ENCODE measurements around the gene PASD1.
"Not testable (repeated sequence)": the region's sequence is repeated elsewhere in the genome, so short reads cannot be mapped to it uniquely, and the experiment has no call there.

The PASD1 gene

DNA sequence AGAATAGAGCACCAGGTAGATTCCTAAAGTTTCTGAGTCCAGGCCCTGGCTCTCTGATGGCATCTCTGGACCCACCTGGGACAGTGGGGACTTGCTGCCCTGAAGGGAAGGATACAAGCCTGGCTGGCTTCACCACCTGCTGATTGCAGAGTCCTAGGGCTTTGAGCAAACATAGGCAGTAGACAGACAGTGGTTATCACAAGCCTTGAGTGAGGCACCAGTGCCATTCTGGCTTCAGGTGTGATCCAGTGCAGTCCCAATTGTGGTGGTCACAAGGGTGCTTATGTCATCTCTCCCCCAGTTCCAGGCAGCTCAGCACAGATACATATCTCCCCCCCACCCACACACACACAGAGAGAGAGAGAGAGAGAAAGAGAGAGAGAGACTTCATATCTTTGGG lies 125.2 kb downstream of the PASD1 start:
- Histone ChIP-seq H3K4me1 (ENCODE audit: control insufficient read depth, insufficient read depth, low read length, poor library complexity, severe bottlenecking) (no peaks in the 10 kb centered on the region), H3K27ac (ENCODE audit: low read depth, low read length, severe bottlenecking) (no peak overlapping the region), H3K4me3 (ENCODE audit: extremely low read depth, insufficient read depth, low read length, poor library complexity, severe bottlenecking) (no peak overlapping the region), H3K9me3 (ENCODE audit: control insufficient read depth, low read length) (no peaks in the 10 kb centered on the region), H3K36me3 (ENCODE audit: control insufficient read depth, insufficient read depth, low read length) (no peaks in the 10 kb centered on the region)

GRCh38 chrX:151692825-151693224 lies 129.3 kb downstream of the PASD1 start:
- H3K4me3 ChIP-seq (ENCODE audit: extremely low read depth, insufficient read depth, low read length, poor library complexity, severe bottlenecking), result no peak overlapping the region
- no peaks in the 10 kb centered on the region for H3K9me3 ChIP-seq (ENCODE audit: control insufficient read depth, low read length)
- no peaks in the 10 kb centered on the region for H3K36me3 ChIP-seq (ENCODE audit: control insufficient read depth, insufficient read depth, low read length)
- no peak overlapping the region for H3K27ac ChIP-seq (ENCODE audit: low read depth, low read length, severe bottlenecking)
- WGBS, 2 experiments (ENCODE audit: insufficient coverage in 2 of 2), result 97 to 100% methylated on average over 3 of the region's 6 CpGs
- H3K4me1 ChIP-seq (ENCODE audit: control insufficient read depth, insufficient read depth, low read length, poor library complexity, severe bottlenecking), result no peaks in the 10 kb centered on the region

- Histone ChIP-seq H3K9me3 (ENCODE audit: control insufficient read depth, low read length) (no peaks in the 10 kb centered on the region), H3K4me1 (ENCODE audit: control insufficient read depth, insufficient read depth, low read length, poor library complexity, severe bottlenecking) (no peaks in the 10 kb centered on the region), H3K27ac (ENCODE audit: low read depth, low read length, severe bottlenecking) (no peak overlapping the region), H3K4me3 (ENCODE audit: extremely low read depth, insufficient read depth, low read length, poor library complexity, severe bottlenecking) (no peak overlapping the region), H3K36me3 (ENCODE audit: control insufficient read depth, insufficient read depth, low read length) (no peaks in the 10 kb centered on the region)
- whole genome bisulfite sequencing, 2 experiments (ENCODE audit: insufficient coverage in 2 of 2), result 93 to 100% methylated on average over 4 to 7 of the region's 12 CpGs
These were observed 130.6 kb downstream of the PASD1 start for GRCh38 chrX:151694121-151694520.

- H3K9me3 ChIP-seq (ENCODE audit: control insufficient read depth, low read length), result no peaks in the 10 kb centered on the region
These were observed 131.4 kb downstream of the PASD1 start, which contains the start of gene PRRG3 for GRCh38 chrX:151694661-151695582. Gene PRRG3 (plus strand): TSS chrX:151695458. CDS start chrX:151698815, 3,357 bp downstream.

DNA sequence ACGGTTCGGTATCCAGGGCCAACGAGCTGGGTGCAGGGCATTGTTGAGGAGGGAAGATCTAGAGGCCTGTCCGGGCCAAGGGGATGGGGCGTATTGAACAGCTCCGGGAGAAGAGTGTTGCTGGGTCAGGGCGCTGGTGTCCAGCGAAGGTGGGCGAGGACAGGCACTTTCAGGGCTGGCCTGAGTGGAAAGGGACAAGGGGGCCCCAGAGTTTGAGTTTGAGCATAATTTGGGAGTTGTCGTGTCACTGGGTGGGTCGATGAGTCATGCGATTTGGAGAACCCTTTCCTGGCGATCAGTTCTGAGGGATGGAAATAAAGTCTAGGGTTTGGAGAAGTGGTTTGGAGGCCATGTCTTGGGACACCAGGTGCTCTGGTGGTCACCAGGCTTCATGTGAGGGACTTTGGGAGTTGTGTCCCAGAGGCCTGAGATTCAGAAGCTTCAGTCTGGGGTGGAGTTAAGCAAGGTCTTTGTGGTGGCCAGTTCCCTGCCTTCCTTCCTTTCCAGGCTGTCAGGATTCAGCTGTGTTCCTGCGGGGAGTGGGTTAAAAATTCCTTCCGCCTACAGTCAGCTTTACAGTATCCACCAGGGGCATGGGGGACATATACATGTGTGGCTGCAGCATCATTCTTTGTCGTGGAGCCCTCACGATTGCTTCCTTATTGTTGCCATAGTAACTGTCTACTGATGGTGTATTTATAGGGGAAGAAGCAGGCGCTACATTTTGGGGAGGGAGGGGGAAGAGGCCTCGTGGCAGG lies 132.3 kb downstream of the PASD1 start:
- H3K4me3 ChIP-seq (ENCODE audit: extremely low read depth, insufficient read depth, low read length, poor library complexity, severe bottlenecking), result peak overlapping the region; percentile 33
- WGBS, 2 experiments (ENCODE audit: insufficient coverage in 2 of 2), result 42% methylated on average over 11 of the region's 19 CpGs; no CpG with 5 or more reads in 1 of the 2 experiments
- H3K9me3 ChIP-seq (ENCODE audit: control insufficient read depth, low read length), result no peaks in the 10 kb centered on the region
- H3K27ac ChIP-seq (ENCODE audit: low read depth, low read length, severe bottlenecking), result no peak overlapping the region
- H3K36me3 ChIP-seq (ENCODE audit: control insufficient read depth, insufficient read depth, low read length), result no peaks in the 10 kb centered on the region
- H3K4me1 ChIP-seq (ENCODE audit: control insufficient read depth, insufficient read depth, low read length, poor library complexity, severe bottlenecking), result no peaks in the 10 kb centered on the region

More at GRCh38 chrX:151694661-151695582, 131.4 kb downstream of the PASD1 start, which contains the start of gene PRRG3:
- no peaks in the 10 kb centered on the region for H3K4me1 ChIP-seq (ENCODE audit: control insufficient read depth, insufficient read depth, low read length, poor library complexity, severe bottlenecking)
- peak within 1 kb of the TSS; percentile 33 for H3K4me3 ChIP-seq (ENCODE audit: extremely low read depth, insufficient read depth, low read length, poor library complexity, severe bottlenecking)
- no peaks in the 10 kb centered on the region for H3K36me3 ChIP-seq (ENCODE audit: control insufficient read depth, insufficient read depth, low read length)
- H3K27ac ChIP-seq (ENCODE audit: low read depth, low read length, severe bottlenecking), result no peak within 1 kb of the TSS
- 3 to 7% methylated on average over 3 to 30 of the region's 100 CpGs for WGBS, 2 experiments (ENCODE audit: insufficient coverage in 2 of 2)

DNA sequence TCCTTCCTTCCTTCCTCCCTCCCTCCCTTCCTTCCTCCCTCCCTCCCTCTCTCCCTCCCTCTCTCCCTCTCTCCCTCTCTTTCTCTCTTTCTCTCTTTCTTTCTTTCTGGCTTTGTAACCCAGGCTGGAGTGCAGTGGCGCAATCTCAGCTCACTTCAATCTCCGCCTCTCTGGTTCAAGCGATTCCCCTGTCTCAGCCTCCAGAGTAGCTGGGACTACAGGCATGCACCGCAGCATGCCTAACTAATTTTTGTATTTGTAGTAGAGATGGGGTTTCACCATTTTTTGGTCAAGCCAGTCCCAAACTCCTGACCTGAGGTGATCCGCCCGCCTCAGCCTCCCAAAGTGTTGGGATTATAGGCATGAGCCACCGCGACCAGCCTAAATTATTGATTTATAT lies 133.6 kb downstream of the PASD1 start:
- H3K4me3 ChIP-seq (ENCODE audit: extremely low read depth, insufficient read depth, low read length, poor library complexity, severe bottlenecking); H3K9me3 ChIP-seq (ENCODE audit: control insufficient read depth, low read length); H3K36me3 ChIP-seq (ENCODE audit: control insufficient read depth, insufficient read depth, low read length); H3K4me1 ChIP-seq (ENCODE audit: control insufficient read depth, insufficient read depth, low read length, poor library complexity, severe bottlenecking); H3K27ac ChIP-seq (ENCODE audit: low read depth, low read length, severe bottlenecking): not testable (repeated sequence)
- no CpG with 5 or more reads among the region's 8 CpGs for WGBS, 2 experiments (ENCODE audit: insufficient coverage in 2 of 2)

- 94% methylated on average over 2 of the region's 4 CpGs; no CpG with 5 or more reads in 1 of the 2 experiments for WGBS, 2 experiments (ENCODE audit: insufficient coverage in 2 of 2)
- H3K4me3 ChIP-seq (ENCODE audit: extremely low read depth, insufficient read depth, low read length, poor library complexity, severe bottlenecking), result no peak overlapping the region
- no peaks in the 10 kb centered on the region for H3K4me1 ChIP-seq (ENCODE audit: control insufficient read depth, insufficient read depth, low read length, poor library complexity, severe bottlenecking)
- H3K27ac ChIP-seq (ENCODE audit: low read depth, low read length, severe bottlenecking), result no peak overlapping the region
- no peaks in the 10 kb centered on the region for H3K36me3 ChIP-seq (ENCODE audit: control insufficient read depth, insufficient read depth, low read length)
- H3K9me3 ChIP-seq (ENCODE audit: control insufficient read depth, low read length), result no peaks in the 10 kb centered on the region
These were observed 134.0 kb downstream of the PASD1 start for GRCh38 chrX:151697522-151697921.

GRCh38 chrX:151698485-151698884 lies 135.0 kb downstream of the PASD1 start:
- Histone ChIP-seq H3K4me3 (ENCODE audit: extremely low read depth, insufficient read depth, low read length, poor library complexity, severe bottlenecking) (no peak overlapping the region), H3K9me3 (ENCODE audit: control insufficient read depth, low read length) (no peaks in the 10 kb centered on the region), H3K4me1 (ENCODE audit: control insufficient read depth, insufficient read depth, low read length, poor library complexity, severe bottlenecking) (no peaks in the 10 kb centered on the region), H3K36me3 (ENCODE audit: control insufficient read depth, insufficient read depth, low read length) (no peaks in the 10 kb centered on the region), H3K27ac (ENCODE audit: low read depth, low read length, severe bottlenecking) (no peak overlapping the region)
- no CpG with 5 or more reads among the region's 6 CpGs for WGBS, 2 experiments (ENCODE audit: insufficient coverage in 2 of 2)

DNA sequence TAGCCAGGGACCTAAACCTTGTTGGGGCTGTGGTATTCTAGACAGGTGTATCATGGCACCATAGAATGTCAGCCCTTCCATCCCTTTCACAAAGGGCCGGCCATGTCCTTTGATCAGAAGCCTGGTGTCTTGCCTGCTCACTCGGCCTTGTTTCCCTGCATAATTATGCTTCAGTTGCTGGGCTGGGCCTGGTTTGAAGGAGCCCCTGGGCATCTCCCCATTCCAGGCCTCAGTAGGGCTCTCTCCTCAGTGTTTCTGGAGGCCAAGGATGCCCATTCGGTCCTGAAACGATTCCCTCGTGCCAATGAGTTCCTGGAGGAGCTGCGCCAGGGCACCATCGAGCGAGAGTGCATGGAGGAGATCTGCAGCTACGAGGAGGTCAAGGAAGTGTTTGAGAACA lies 136.3 kb downstream of the PASD1 start:
- no peaks in the 10 kb centered on the region for H3K4me1 ChIP-seq (ENCODE audit: control insufficient read depth, insufficient read depth, low read length, poor library complexity, severe bottlenecking)
- 93% methylated on average over 2 of the region's 9 CpGs; no CpG with 5 or more reads in 1 of the 2 experiments for WGBS, 2 experiments (ENCODE audit: insufficient coverage in 2 of 2)
- H3K36me3 ChIP-seq (ENCODE audit: control insufficient read depth, insufficient read depth, low read length), result no peaks in the 10 kb centered on the region
- H3K9me3 ChIP-seq (ENCODE audit: control insufficient read depth, low read length), result no peaks in the 10 kb centered on the region
- H3K27ac ChIP-seq (ENCODE audit: low read depth, low read length, severe bottlenecking), result no peak overlapping the region
- no peak overlapping the region for H3K4me3 ChIP-seq (ENCODE audit: extremely low read depth, insufficient read depth, low read length, poor library complexity, severe bottlenecking)

DNA sequence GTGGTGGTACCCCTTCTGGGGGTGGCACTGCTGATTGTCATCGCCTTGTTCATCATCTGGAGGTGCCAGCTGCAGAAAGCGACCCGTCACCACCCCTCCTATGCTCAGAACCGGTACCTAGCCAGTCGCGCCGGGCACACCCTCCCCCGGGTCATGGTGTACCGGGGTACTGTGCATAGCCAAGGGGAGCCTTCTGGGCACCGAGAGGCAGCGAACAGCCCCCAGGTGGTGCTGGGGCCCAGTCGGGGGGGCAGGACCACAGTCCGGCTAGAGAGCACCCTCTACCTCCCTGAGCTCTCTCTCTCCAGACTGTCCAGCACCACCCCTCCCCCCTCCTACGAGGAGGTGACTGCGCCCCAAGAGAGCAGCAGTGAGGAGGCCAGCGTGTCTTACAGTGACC lies 137.1 kb downstream of the PASD1 start:
- Histone ChIP-seq H3K36me3 (ENCODE audit: control insufficient read depth, insufficient read depth, low read length) (no peaks in the 10 kb centered on the region), H3K4me1 (ENCODE audit: control insufficient read depth, insufficient read depth, low read length, poor library complexity, severe bottlenecking) (no peaks in the 10 kb centered on the region), H3K27ac (ENCODE audit: low read depth, low read length, severe bottlenecking) (no peak overlapping the region), H3K4me3 (ENCODE audit: extremely low read depth, insufficient read depth, low read length, poor library complexity, severe bottlenecking) (no peak overlapping the region), H3K9me3 (ENCODE audit: control insufficient read depth, low read length) (no peaks in the 10 kb centered on the region)
- WGBS, 2 experiments (ENCODE audit: insufficient coverage in 2 of 2), result 93% methylated on average over 3 to 8 of the region's 16 CpGs

Measured in mesodermal cell (in vitro differentiated cells).